Measurements from ENCODE around the gene ADGRF1.

ADGRF1 gene

DNA sequence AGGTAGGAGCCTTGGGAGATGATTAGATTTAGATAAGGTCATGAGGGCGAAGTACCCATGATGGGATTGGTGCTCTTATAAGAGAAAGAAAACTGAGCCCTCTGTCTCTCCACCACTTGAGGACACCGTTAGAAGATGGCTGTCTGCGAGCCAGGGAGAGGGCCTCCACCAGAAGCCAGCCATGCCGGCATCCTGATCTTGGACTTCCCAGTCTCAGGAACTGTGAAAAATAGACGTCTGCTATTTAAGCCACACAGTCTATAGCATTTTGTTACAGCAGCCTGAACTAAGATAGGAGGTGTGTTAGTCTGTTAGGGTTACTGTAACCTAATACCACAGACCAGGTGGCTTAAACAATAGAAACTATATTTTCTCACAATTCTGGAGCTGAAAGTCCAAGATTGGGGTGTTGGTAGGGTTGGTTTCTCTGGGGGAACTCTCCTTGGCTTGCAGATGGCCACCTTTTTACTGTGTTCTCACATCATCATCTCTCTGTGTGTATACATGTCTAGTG lies 38.0 kb upstream of the ADGRF1 start:
- TF ChIP-seq CTCF (IDR thresholded peaks at IDR 0.05; ENCODE audit: low read depth, low read length) (no peak), POLR2A (IDR thresholded peaks at IDR 0.05; ENCODE audit: extremely low read depth, insufficient read length) (no peak), MYC (IDR thresholded peaks at IDR 0.05; ENCODE audit: low read depth, low read length) (no peak)
- TF ChIP-seq, protein P1, sequence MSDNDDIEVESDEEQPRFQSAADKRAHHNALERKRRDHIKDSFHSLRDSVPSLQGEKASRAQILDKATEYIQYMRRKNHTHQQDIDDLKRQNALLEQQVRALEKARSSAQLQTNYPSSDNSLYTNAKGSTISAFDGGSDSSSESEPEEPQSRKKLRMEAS (IDR thresholded peaks at IDR 0.05; ENCODE audit: low read depth, low read length), result no peak
- no peak for DNase-seq (ENCODE audit: low read depth)
- no peak overlapping the region for H3K4me3 ChIP-seq (ENCODE audit: low read depth, low read length)

DNA sequence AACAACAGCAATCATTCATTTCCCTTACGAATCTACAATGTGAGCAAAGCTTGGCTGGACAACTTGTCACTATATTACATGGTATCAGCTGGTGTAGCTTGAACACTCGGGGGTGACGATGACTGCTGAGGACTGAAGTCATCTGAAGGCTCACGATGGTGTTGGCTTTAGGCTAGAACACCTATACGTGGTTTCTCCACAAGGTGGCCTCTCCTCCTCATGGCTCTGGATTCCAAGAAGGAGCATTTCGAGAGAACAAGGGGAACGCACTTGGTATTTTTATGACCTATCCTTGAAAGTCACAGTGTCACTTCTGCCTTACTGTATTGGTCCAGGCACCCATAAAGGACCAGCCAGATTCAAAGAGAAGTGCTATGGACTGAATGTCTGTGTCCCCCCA lies 37.5 kb upstream of the ADGRF1 start:
- TF ChIP-seq POLR2A (IDR thresholded peaks at IDR 0.05; ENCODE audit: extremely low read depth, insufficient read length) (no peak), CTCF (IDR thresholded peaks at IDR 0.05; ENCODE audit: low read depth, low read length) (peak; percentile 14)
- DNase-seq (ENCODE audit: low read depth), result peak; percentile 27

DNA sequence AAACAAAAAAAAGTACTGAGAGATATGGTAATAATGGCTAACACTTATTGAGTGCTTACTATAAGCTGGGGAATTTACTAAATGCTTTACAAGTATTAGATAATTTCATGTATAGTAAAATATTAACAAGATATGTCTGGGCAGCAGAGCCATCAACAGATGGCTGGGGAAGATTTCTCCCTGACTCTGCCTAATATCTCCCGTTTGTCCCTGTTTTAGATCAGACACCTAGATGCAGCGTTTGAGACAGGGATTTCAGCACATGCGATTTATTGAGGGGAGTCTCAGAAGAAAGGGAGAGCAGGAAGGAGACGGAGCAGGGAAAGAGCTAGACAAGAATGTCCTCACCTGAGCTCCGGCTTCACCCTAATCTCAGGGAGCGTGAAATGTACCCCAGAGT lies 36.9 kb upstream of the ADGRF1 start:
- no peak for TF ChIP-seq POLR2A (IDR thresholded peaks at IDR 0.05; ENCODE audit: extremely low read depth, insufficient read length)
- TF ChIP-seq CTCF (IDR thresholded peaks at IDR 0.05; ENCODE audit: low read depth, low read length), result no peak
- TF ChIP-seq, protein P1 (IDR thresholded peaks at IDR 0.05; ENCODE audit: low read depth, low read length), result no peak
- no peak for TF ChIP-seq MYC (IDR thresholded peaks at IDR 0.05; ENCODE audit: low read depth, low read length)
- no peak for DNase-seq (ENCODE audit: low read depth)
- H3K4me3 ChIP-seq (ENCODE audit: low read depth, low read length), result no peak overlapping the region

More for the DNA sequence above, 37.5 kb upstream of the ADGRF1 start:
- H3K4me3 ChIP-seq (ENCODE audit: low read depth, low read length), result no peak overlapping the region

DNA sequence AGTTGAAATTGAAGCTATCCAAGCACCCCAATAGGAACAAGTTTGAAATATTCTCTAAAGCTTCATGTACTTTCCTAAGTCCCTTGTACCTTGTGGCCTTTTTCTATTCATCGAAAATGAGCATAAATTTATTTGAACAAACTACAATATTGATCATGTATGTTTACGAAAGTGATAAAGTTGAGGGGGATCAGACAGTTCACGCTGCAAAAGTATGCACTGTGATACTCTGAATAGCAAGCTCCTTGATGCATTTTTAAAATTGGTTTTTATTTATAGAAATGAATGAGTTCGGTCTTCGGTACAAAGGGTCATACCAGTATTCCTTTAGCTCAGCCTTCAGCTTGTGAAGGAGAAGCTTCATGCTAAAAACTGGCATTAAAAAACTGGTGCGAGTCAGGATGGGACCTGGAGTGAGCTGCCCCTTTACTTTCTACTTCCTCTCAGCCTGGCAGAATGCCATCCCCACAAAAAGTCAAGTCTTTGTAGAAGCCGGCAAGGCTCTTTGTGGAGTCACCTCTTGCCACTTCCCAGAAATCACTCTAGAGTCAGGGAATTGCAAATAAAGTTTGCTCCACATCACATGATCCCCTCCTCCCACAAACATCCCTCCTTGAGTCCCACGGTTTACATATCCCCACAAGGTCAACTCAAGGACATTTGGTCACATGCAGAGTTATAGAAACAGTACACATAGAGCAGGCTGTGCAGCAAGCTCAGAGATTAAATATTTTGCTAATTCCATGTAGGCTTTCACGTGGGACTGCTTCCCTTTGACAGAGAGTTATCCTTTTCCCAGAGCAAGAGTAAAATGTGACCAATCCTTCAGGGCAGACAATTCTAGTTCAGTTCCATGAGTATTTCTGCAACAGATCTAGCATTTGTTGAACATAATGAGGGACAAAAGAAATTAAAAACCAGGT lies 34.6 kb upstream of the ADGRF1 start:
- TF ChIP-seq POLR2A (IDR thresholded peaks at IDR 0.05; ENCODE audit: extremely low read depth, insufficient read length), result no peak
- TF ChIP-seq, protein P1 (IDR thresholded peaks at IDR 0.05; ENCODE audit: low read depth, low read length), result no peak
- TF ChIP-seq CTCF (IDR thresholded peaks at IDR 0.05; ENCODE audit: low read depth, low read length), result no peak
- no peak for TF ChIP-seq MYC (IDR thresholded peaks at IDR 0.05; ENCODE audit: low read depth, low read length)
- no peak for DNase-seq (ENCODE audit: low read depth)
- no peak overlapping the region for H3K4me3 ChIP-seq (ENCODE audit: low read depth, low read length)

- no peak overlapping the region for H3K4me3 ChIP-seq (ENCODE audit: low read depth, low read length)
- TF ChIP-seq POLR2A (IDR thresholded peaks at IDR 0.05; ENCODE audit: extremely low read depth, insufficient read length) (no peak), CTCF (IDR thresholded peaks at IDR 0.05; ENCODE audit: low read depth, low read length) (no peak), MYC (IDR thresholded peaks at IDR 0.05; ENCODE audit: low read depth, low read length) (no peak)
- TF ChIP-seq, protein P1 (IDR thresholded peaks at IDR 0.05; ENCODE audit: low read depth, low read length), result no peak
- DNase-seq (ENCODE audit: low read depth), result no peak
These were observed 33.7 kb upstream of the ADGRF1 start for GRCh38 chr6:47075741-47076421.

All from NB4 (cell line).